Fibroblast of lung (primary cell): ENCODE data around the gene BCAR1.

Source experiments
- EZH2 ChIP-seq: IDR thresholded peaks from 2 replicates; pipeline ENCODE4 v1.5.1; 2012; ENCODE audit warnings: low read length, control low read depth, mild to moderate bottlenecking; ENCODE audit errors: missing control alignments
- TF ChIP-seq, protein P1 (sequence below), 2 donors: IDR thresholded peaks in 1 of 2; conservative IDR thresholded peaks in 1 of 2; 1 replicate in 1 of 2; 2 replicates in 1 of 2; pipeline ENCODE4 v1.5.1; 2011 to 2012; ENCODE audit warnings: low read length in 2 of 2, control low read depth in 1 of 2, inconsistent platforms in 1 of 2, low read depth in 1 of 2, mild to moderate bottlenecking in 1 of 2

GRCh38 chr16:75244225-75244809 is 7.1 kb downstream of the BCAR1 start:
- TF ChIP-seq, protein P1, sequence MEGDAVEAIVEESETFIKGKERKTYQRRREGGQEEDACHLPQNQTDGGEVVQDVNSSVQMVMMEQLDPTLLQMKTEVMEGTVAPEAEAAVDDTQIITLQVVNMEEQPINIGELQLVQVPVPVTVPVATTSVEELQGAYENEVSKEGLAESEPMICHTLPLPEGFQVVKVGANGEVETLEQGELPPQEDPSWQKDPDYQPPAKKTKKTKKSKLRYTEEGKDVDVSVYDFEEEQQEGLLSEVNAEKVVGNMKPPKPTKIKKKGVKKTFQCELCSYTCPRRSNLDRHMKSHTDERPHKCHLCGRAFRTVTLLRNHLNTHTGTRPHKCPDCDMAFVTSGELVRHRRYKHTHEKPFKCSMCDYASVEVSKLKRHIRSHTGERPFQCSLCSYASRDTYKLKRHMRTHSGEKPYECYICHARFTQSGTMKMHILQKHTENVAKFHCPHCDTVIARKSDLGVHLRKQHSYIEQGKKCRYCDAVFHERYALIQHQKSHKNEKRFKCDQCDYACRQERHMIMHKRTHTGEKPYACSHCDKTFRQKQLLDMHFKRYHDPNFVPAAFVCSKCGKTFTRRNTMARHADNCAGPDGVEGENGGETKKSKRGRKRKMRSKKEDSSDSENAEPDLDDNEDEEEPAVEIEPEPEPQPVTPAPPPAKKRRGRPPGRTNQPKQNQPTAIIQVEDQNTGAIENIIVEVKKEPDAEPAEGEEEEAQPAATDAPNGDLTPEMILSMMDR (conservative IDR thresholded peaks at IDR 0.05 in 1 of 2, IDR thresholded peaks at IDR 0.05 in 1 of 2; ENCODE audit: low read depth in 1 of 2, low read length in 2 of 2) = no peak
- TF ChIP-seq EZH2 = no peak
